Medulla oblongata (tissue), 1 donor: ENCODE results near the gene ACYP2.
A peak's percentile ranks its signal among the peaks of the same experiment; 100 is the strongest.

Experiments
- DNase-seq: peaks from one replicate; pipeline ENCODE4 v3.0.0-alpha.2; 2015; ENCODE audit errors: extremely low spot score

The ACYP2 gene

DNA sequence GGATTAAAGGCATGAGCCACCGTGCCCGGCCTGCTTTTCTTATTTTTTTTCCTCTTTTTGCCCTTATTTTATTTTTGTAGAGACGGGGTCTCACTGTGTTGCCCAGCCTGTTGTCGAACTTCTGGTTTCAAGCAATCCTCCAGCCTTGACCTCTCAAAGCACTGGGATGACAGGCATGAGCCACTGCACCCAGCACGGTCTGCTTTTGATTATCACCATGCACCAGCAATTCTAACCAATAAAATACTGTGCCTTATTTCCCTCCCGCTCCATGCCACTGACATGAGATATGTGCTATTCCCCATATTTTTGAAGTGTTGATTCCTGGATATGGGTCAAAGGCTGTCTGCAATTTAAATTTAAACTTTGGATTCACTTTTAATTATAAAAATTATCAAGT, 42.9 kb downstream of the ACYP2 start:
- DNase-seq = no peak

DNA sequence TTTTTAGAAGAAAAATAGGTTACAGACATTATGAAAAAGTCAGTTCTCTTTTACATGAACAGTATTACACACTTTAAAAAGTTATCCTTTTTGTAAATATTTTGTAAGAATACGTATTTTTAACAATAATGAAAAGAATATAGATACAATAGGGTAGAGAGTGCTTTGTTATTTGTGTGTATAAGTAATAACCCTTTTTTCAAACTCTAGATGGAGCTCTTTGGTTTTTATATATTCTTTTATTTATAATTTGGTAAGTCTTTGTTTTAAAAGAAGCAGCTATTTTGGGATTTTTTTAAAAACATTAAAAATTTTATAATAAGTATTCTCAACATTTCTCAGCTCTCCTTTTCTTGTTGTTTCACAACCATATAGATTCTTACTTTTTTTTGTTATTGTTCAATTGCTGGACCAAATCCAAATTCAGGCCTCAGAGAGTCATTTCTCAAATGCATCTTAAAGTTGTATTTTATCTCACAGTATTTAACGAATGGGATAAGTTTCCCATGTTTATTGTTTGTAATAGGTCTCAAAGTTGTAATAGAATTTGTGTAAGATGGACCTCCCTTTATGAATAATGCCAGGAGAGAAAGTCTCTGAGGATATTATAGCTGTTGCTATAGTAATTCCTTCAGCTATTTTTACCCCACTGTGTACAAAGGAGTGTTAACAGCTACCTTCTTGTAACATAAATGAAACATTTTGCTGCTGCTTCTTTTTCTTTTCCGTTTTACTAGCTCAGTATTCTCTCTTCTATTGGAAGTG, 46.4 kb downstream of the ACYP2 start:
- DNase-seq = no peak

DNA sequence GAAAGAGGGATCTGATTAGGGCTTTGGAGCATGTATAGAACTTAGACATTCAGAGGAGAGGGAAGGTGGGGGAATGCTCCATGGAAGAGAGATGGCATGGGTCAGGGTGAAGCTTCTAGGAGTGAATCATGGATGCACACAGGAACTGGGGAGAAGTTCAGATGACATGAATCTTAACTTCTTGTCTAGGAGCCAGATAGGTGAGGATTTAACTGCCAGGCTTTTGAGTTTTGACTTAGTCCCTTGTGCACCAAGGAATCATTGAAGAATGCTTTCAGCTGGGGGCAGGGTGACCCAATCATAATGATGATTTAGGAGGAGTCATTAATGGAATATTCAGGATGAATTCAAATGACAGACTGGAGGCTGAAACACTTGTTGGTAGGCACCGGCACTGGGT, 48.7 kb downstream of the ACYP2 start:
- DNase-seq = no peak

DNA sequence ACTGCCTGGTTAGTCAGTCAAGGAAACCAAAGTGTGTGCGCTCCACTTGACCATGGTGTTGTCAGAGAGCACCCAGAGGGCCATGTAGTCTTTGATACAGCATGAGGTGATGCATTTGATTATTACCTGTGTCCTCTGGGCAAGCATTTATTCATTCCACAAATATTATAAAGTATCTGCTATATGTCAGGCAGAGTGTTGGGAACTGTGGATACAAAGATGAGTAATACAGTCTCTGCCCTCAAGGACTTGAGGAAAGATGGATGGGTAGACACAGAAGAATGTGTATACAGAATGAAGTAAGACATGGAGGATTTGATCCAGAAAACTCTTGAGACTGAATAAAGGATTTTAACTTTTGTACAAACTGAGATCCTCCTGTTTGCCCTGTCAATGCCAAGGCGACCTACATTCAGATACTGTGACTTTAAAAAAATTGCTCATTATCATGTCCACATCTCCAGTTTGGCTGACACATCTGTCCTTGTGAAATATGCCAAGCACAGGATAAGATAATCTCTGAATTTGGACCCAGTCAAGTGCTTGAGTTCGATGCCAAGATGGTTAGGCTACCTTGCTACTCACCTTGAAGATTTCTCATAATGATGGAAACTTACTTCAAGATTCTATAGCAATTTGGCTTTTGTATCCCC, 50.8 kb downstream of the ACYP2 start:
- no peak for DNase-seq

DNA sequence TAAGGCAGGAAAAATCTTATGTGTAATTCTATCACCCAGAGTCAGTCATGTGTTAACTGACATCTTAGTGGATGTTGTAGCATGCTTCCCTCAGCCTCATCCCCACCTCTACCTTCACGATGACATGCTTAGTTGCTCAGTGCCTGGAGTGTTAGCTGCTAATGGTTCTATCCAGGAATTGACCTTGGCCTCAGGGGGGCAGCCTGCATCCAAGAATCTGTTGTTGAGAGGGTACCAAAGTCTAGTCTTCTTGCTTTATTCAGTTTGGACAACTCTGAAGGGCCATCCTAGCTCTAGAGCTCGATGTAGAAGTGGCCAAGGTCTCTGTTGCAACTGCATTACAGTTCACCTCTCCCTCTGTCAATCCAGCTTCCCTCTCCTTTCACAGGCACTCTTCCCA, 61.2 kb downstream of the ACYP2 start:
- DNase-seq = peak; percentile 60

DNA sequence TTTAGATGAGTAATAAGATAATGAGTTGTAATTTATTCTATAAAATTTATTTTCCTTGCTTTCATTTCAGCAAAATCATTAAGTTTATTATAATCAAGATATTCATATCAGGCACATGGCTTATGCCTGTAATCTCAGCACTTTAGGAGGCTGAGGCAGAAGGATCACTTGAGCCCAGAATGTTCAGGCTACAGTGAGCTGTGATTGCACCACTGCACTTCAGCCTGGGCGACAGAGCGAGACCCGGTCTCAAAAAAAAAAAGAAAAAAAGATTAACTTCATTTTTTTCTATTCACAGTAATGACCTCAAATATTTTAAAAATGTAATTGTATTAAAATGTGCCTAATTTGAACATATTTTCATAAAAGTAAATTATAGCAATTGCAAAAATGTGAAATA, 67.9 kb downstream of the ACYP2 start:
- DNase-seq = no peak

DNA sequence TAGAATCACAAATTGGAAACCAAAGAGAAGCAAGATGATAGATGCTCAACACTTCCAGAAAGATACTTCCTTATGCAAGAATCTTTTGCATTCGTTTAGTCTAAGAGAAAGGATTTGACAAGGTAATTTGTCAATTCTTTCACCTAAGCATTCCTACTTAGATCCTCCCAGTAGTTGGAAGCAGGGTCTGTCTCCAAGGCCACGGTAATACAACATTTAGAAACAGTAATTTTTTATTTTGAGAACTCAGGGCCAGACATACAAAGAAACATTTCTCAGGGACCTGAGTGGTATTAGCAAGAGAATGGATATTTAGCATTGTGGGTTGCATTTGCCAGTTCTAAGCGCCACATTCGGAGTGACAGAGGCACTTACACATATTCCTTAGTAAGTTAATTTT, 68.6 kb downstream of the ACYP2 start:
- no peak for DNase-seq

DNA sequence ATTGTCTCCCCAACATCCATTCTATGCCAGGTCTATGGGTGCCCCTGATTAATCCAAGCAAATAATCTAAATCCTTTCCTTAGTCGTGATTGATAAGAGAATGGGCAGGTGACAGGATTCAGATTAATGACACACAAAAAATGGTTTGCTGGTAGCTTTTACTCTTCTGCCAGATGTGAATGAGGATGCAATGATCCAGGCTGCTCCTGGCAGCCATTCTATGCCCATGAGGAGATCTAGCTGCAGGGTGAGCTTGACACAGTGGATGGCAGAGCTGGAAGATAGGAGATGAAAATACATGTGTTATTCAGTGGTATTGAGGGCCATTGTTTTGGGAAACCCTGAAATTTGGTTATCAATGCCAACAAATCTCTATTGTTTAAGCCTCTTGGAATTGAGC, 69.7 kb downstream of the ACYP2 start:
- no peak for DNase-seq

DNA sequence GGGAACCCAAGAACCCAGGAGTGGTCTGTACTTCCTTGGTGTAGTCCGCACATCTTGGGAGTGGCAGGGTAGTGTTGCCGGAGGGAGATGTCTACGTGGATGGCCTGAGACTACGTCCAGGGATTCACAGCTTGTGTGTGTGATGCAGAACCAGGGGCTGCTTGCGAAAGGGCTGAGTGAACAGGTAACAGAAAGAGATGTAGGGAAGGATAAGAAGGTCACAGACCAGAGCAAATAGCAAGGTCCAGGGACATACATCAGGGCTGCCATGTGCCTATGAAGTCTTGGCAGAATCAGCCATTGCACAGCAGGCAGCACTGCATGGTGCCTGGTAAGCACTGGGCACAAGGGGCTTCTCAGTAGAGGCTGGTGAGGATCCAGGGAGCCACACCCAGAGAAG, 71.9 kb downstream of the ACYP2 start:
- DNase-seq = no peak

DNA sequence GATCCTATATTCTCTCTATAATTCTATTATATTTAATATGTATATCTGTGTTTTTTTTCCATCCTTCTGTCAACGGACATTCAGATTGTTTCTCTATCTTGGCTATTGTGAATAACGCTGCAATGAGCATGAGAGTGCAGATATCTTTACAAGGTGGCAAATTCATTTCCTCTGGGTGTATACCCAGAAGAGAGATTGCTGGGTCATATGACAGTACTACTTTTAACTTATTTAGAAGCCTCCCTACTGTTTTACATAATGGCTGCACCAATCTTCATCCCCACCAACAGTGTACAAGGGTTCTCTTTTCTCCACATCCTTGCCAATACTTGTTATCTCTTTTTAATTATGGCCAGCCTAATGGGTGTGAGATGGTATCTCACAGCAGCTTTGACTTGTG, 74.1 kb downstream of the ACYP2 start:
- no peak for DNase-seq

DNA sequence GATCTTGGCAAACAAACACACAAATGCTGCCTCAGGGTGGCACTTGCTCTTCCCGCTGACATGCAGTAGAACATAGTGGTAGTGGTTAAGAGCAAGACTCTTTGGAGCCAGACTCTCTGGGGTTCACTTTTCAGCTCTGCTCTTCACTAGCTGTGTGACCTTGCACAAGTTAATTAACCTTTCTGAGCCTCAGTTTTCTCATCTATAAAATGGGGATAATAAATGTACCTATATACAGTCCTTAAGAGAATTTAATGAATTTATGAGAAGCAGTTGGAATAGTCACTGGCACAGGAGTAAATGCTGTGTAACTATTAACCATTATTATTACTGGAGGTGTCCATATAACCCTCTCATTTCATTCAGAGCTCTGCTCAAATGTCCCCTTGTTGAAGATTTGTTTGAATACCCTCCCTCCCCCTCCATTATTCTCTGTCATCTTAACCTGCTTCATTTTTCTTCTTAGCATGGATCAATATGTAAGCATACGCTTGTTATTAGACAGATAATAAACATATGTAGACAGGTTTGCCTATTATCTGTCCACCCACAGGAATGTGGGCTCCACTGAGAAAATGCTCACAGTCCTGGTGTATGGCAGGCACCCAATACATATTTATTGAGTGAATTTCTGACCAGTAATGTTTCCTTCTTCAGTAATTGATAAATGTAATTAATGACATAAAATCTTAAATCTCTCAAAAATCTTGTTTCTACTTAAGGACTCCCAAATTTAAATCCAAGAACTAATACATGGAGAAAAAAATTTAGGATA, 76.1 kb downstream of the ACYP2 start:
- no peak for DNase-seq

DNA sequence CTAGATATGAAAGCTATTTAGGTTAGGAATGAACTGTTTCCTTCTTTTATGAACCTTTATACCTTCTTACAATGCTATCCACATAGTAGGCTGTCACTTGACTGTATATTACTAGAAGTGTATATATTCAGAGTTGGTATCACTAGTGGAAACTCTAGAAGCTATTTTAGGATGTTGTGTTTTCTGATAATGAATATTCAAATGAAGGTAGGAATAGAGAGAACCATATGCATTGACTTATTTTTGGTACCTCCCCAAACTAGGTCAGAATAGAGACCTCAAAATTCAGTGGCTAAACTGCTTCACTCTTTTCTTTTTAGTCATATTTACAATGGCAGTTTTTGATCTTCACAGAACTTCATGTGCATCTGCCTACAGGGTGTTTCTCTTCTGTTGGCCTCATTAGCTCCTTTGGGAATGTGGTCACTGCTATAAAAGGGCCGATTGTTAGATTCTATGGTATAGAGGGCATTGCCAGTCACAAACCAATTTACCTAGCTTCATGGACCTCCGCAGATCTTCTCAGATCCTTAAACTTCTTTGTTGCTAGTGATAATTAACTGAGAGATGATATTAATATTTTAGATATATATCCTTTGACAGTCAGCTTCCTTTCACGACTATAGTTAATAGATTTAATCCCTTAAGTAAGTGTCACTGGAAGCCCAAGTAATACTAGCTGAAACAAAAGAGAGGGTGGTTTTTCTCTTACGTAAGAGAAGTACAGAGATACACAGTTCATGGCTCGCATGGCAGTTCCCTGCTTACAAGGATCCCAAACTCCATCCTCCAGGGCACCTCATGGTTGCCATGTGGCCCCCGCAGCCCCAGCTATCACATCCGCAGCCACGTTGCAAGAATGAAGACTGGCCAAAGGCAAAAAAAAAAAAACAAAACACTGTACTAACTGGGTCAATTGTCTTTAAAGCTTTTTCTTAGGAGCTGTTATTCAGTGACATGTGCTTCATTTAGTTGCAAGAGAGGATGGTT, 79.6 kb downstream of the ACYP2 start:
- DNase-seq = no peak

DNA sequence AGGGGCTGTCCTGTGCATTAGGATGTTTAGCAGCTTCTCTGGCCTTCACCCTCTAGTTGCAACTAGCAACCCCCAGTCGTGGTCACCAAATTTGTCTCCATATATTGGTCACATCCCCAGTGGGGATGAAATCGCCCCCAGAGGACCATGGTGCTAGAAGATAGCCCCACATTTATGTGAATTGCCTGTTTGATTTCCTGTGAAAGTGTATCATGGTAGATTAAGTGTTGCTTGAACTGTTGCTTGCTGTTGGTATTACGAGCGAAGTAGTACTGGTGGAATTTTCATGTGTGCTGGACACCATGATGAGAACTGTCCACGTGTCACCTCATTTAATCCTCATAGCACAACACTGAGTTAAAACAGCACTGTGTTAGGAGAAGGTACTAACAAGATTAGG, 81.2 kb downstream of the ACYP2 start:
- DNase-seq = no peak

DNA sequence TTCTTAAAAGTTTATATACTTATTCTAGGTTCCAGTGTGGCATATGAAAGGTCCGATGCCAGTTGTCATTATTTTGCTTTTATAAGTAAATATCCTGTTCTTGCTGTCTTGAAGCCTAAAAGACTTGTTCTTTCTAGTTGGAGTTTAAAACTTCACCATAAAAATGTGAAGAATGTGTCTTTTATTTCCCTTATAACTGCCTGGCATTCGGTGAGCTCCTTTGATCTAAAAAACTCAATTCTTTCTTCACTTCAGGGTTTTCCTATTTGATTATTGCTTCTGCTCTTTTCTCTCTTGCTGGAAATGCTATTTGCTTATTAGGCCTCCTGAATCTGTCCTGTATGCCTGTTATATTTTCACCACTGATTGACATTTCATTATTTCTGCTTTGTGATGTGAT, 89.1 kb downstream of the ACYP2 start:
- no peak for DNase-seq

DNA sequence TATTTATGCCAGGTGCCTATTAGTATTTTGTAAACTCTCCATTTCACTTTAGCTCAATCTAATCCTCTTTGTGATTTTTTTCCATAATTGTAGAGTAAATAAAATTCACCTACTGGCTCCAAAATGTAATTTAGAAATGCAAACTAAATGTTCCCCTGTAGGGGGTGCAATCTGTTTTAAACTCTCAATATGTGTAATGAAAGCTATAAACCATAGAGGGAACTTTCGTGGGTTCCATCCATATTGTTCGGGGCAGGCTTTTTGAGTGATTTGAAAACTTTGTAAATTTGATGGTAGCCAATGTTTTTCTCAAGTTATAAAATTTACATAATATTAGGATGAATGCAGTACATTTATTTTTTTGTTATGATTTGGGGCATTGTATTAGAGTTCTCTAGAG, 91.2 kb downstream of the ACYP2 start:
- DNase-seq = peak; percentile 69

DNA sequence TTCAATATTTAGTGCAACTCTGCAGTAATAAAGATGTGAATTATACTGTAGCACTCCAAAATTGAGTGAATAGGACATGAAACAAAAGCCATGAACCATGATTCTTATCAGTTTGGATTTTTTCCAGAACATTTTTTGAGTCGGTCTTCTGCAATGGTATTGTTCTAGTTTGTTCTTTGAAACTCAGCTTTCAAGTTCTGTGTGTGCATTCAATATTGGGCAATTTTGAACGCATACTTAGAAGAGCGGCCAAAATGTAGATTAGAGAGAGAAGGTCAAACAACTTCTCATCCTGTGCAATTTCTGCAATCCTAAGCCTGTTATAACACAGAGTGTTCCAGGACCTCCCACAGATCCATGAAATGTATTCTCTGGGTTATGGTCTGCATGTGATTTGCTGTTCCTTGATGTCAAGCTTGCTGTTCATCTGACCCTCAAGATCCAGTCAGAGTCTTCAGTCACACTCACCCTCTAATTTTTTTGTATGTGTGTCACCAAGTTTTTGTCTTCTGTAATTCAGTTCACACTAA, 92.3 kb downstream of the ACYP2 start:
- no peak for DNase-seq

DNA sequence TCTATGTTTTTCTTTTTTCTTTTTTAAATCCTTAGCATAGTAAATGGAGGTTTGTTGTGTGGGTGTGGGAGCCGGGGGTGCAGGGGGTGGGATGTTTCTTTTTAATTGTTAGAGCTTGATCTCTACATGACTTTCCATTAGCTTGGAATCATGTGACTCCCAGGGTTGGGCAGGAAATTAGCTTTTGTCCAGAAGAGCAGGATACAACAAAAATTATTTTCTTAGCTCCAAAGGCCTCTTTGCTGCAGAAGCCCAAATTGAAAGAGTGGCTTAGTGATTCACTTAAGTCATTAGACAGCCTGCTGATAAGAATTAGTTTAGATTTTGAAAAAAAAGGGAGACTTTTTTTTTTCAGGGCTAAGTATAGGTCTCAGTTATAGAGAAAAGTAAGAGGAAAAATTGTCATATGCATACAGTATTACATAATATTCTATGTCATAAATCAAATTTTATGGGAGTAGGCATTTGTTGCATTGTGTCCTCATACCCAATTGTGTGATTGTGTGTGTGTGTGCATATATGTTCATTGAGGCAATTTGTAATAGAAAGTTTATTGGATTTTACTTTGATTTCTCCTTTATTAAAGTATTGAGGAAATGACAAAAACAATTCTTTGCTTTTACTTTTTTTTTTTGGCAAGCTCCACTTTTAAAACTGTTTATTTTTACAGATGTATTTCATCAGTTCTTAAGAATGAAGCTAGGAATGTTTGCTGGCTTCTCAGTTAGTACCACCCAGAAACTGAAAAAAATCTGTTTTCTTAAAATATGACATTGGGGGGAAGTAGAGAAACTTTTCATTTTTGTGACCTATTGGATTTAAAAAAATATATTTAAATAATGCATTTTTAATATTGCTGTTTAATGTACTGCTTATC, 93.2 kb downstream of the ACYP2 start:
- no peak for DNase-seq

DNA sequence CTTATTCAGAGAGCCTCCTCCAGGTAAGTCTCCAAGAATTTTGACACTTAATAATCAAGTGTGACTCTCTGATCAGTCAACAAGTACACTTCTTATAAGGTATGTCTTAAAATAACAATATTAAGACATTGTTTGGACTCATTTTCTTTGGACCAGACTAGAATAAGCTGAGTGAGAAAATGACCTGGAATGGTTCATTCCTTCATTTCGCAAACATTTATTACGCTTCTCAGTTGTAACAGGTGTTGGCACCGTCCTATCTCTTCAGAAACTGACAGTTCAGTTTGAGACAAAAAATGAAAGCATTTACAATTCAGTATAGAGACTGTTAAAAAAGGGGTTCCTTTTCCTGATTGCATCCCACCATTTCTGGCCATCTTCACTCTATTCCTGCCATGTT, 94.0 kb downstream of the ACYP2 start:
- DNase-seq = no peak

DNA sequence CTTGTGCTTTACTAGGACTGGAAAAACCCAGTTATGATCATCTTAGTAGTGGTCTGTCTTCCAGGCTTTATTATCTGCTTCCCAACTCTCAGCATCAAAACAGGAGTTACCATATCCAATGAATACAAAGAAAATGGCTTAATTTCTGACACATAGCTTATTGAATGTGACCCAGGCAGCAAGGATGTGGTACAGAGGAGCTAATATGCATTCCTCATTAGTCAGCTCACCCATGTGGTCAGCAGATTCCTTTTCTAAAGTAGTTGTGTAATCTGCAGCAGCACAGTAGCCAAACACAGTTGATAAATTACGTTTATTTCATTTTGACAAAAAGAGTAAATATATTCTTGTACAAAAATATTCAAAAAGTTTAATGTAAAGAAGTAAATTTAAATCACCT, 97.0 kb downstream of the ACYP2 start:
- DNase-seq = no peak

DNA sequence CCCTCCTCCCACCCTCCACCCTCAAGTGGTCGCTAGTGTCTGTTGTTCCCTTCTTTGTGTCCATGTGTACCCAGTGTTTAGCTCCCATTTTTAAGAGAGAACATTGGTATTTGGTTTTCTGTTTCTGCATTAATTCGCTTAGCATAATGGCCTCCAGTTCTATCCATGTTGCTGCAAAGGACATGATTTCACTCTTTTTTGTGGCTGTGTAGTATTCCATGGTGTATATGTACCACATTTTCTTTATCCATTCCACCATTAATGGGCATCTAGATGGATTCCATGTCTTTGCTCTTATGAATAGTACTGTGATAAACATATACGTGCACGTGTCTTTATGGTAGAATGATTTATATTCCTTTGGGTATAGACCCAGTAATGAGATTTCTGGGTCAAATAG, 97.7 kb downstream of the ACYP2 start:
- DNase-seq = no peak
